ENCODE data around the gene CHRNB1.

CHRNB1 gene

GRCh38 chr17:7438656-7439460 is 6.0 kb upstream of the CHRNB1 start:
- DNase-seq, result no peak

GRCh38 chr17:7439462-7440112 is 5.3 kb upstream of the CHRNB1 start, which contains the start of gene FGF11:
Gene FGF11, plus strand, starts transcription at chr17:7439512. Its CDS starts 109 bp downstream, at chr17:7439621.
- no peak for DNase-seq

GRCh38 chr17:7440113-7440833 is 4.6 kb upstream of the CHRNB1 start:
- no peak for DNase-seq

- no peak for DNase-seq
These were observed 4.0 kb upstream of the CHRNB1 start for GRCh38 chr17:7440834-7441195.

- no peak for DNase-seq
These were observed 3.6 kb upstream of the CHRNB1 start for GRCh38 chr17:7441266-7441665.

- DNase-seq, result no peak
These were observed 2.7 kb upstream of the CHRNB1 start for GRCh38 chr17:7442142-7442541.

GRCh38 chr17:7443499-7444485 is 1.1 kb upstream of the CHRNB1 start:
- no peak for DNase-seq

GRCh38 chr17:7445619-7445968 is 733 bp downstream of the CHRNB1 start:
- no peak for DNase-seq

GRCh38 chr17:7448461-7448860 is 3.6 kb downstream of the CHRNB1 start:
- DNase-seq, result no peak

GRCh38 chr17:7459961-7460545 is 15.2 kb downstream of the CHRNB1 start:
- DNase-seq, result no peak

GRCh38 chr17:7460850-7461660 is 16.2 kb downstream of the CHRNB1 start:
- no peak for DNase-seq

GRCh38 chr17:7462474-7463371 is 17.9 kb downstream of the CHRNB1 start:
- no peak for DNase-seq

GRCh38 chr17:7463372-7463846 is 18.5 kb downstream of the CHRNB1 start:
- DNase-seq, result no peak

- no peak for DNase-seq
These were observed 19.2 kb downstream of the CHRNB1 start for GRCh38 chr17:7464081-7464480.

GRCh38 chr17:7465597-7466275 is 20.9 kb downstream of the CHRNB1 start:
- no peak for DNase-seq

- no peak for DNase-seq
These were observed 21.4 kb downstream of the CHRNB1 start for GRCh38 chr17:7466318-7466638.

- DNase-seq, result no peak
These were observed 21.9 kb downstream of the CHRNB1 start for GRCh38 chr17:7466639-7467341.

GRCh38 chr17:7467498-7467897 is 22.6 kb downstream of the CHRNB1 start:
- DNase-seq, result no peak

- DNase-seq, result no peak
These were observed 23.4 kb downstream of the CHRNB1 start for GRCh38 chr17:7468290-7468689.

Measured in KG1 (cell line).